ENCODE measurements around the gene OR1L6.

GRCh38 chr9:122767817-122768216 lies 25.7 kb downstream of the OR1L6 start:
- TF ChIP-seq CTCF (IDR thresholded peaks at IDR 0.05) (no peak), POLR2A (IDR thresholded peaks at IDR 0.05) (no peak)

Measured in Peyer's patch (tissue), 4 donors.